HCT116 (cell line): ENCODE measurements around the gene GRAMD4.

Source experiments
- CTCF ChIP-seq, 3 experiments: fragments of 200-600 bp in 1 of 3; sonication (generic) in 1 of 3; IDR thresholded peaks in 2 of 3; conservative IDR thresholded peaks in 1 of 3; 2 replicates each; pipeline ENCODE4 v1.5.1; 2012 to 2017; ENCODE audit warnings: low read depth in 2 of 3, low read length in 2 of 3, antibody characterized with exemption in 1 of 3, borderline replicate concordance in 1 of 3, control low read depth in 1 of 3, mild to moderate bottlenecking in 1 of 3, mixed read lengths in 1 of 3, mixed run types in 1 of 3, moderate library complexity in 1 of 3; ENCODE audit not compliant: insufficient read depth in 1 of 3
- POLR2A ChIP-seq: IDR thresholded peaks from 2 replicates; pipeline ENCODE4 v1.7.0; 2011; ENCODE audit warnings: borderline replicate concordance; ENCODE audit not compliant: insufficient read depth, insufficient read length; ENCODE audit errors: extremely low read depth
- POLR2AphosphoS5 ChIP-seq: IDR thresholded peaks from 2 replicates; pipeline ENCODE4 v1.6.1; 2011; ENCODE audit warnings: mild to moderate bottlenecking, low read depth, low read length, moderate library complexity
- SP1 ChIP-seq: IDR thresholded peaks from 2 replicates; pipeline ENCODE4 v1.6.1; 2012; ENCODE audit warnings: low read depth

GRCh38 chr22:46651316-46651715, 31.1 kb downstream of the GRAMD4 start:
- TF ChIP-seq POLR2AphosphoS5: no peak
- TF ChIP-seq CTCF (IDR thresholded peaks at IDR 0.05 in 2 of 3, conservative IDR thresholded peaks at IDR 0.05 in 1 of 3; ENCODE audit: borderline replicate concordance in 1 of 3, insufficient read depth in 1 of 3, low read depth in 2 of 3, low read length in 2 of 3): no peak
- TF ChIP-seq POLR2A: no peak
- TF ChIP-seq SP1: no peak
